ENCODE results near the gene CLEC3A. TPM values are rescaled to one million over a fixed set of nuclear protein-coding genes. Genes with fewer than 3 reads are reported as not detected.

CLEC3A gene
- total and polyA plus RNA-seq, 4 donors = not detected

DNA sequence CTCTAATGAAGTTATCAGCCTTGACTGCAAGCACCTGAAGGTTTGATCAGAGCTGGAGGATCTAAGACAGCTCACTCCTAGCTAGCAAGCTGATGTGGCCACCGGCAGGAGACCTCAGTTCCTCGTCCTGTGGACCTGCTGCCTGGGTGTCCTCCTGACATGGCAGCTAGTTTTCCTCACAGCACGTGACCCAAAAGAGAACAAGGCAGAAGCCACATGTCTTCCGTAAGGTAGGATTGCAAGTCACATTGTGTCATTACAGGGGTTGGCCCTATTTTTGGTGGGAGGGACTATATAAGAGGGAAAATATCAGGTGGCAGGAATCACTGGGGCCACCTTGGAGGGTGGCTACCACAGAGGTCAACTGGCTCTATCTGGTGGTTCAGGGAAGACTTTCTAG lies 59.0 kb downstream of the CLEC3A start:
- 90% methylated on average over 4 of the region's 4 CpGs for WGBS
- Histone ChIP-seq H3K4me1 (ENCODE audit: control insufficient read depth in 4 of 4, insufficient read depth in 4 of 4, low read length in 3 of 4) (no peaks in the 10 kb centered on the region), H3K27ac (ENCODE audit: low read depth in 1 of 2, low read length in 2 of 2) (no peak overlapping the region), H3K4me3 (ENCODE audit: low read depth in 1 of 3, low read length in 3 of 3) (no peak overlapping the region), H3K9me3 (ENCODE audit: control insufficient read depth in 4 of 4, low read length in 3 of 4) (peaks cover 0 to 4% (median 0%) of the 10 kb centered on the region in 4 donors), H3K36me3 (ENCODE audit: control insufficient read depth in 4 of 4, insufficient read depth in 3 of 4, low read depth in 1 of 4, low read length in 3 of 4) (no peaks in the 10 kb centered on the region), H3K27me3 (ENCODE audit: control insufficient read depth in 4 of 4, insufficient read depth in 4 of 4, low read length in 3 of 4) (no peaks in the 10 kb centered on the region), H3K9ac (ENCODE audit: low read depth in 1 of 2, low read length in 2 of 2) (no peak overlapping the region)
- DNase-seq (ENCODE audit: low spot score) = no peak
- TF ChIP-seq FOXA1 (IDR thresholded peaks at IDR 0.05) = no peak
- TF ChIP-seq NR2F2 (IDR thresholded peaks at IDR 0.05) = no peak
- TF ChIP-seq SP1 (IDR thresholded peaks at IDR 0.05) = no peak
- no peak for TF ChIP-seq HNF4A (conservative IDR thresholded peaks at IDR 0.05)
- no peak for TF ChIP-seq GABPA (IDR thresholded peaks at IDR 0.05 in 1 of 2, conservative IDR thresholded peaks at IDR 0.05 in 1 of 2)
- TF ChIP-seq FOXA2 (IDR thresholded peaks at IDR 0.05) = no peak
- TF ChIP-seq JUND (IDR thresholded peaks at IDR 0.05) = no peak
- no peak for TF ChIP-seq RAD21 (IDR thresholded peaks at IDR 0.05)
- TF ChIP-seq, protein P1, sequence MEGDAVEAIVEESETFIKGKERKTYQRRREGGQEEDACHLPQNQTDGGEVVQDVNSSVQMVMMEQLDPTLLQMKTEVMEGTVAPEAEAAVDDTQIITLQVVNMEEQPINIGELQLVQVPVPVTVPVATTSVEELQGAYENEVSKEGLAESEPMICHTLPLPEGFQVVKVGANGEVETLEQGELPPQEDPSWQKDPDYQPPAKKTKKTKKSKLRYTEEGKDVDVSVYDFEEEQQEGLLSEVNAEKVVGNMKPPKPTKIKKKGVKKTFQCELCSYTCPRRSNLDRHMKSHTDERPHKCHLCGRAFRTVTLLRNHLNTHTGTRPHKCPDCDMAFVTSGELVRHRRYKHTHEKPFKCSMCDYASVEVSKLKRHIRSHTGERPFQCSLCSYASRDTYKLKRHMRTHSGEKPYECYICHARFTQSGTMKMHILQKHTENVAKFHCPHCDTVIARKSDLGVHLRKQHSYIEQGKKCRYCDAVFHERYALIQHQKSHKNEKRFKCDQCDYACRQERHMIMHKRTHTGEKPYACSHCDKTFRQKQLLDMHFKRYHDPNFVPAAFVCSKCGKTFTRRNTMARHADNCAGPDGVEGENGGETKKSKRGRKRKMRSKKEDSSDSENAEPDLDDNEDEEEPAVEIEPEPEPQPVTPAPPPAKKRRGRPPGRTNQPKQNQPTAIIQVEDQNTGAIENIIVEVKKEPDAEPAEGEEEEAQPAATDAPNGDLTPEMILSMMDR (IDR thresholded peaks at IDR 0.05; ENCODE audit: low read depth, low read length, missing input control) = no peak
- no peak for TF ChIP-seq RXRA (IDR thresholded peaks at IDR 0.05)

Other genes with a start within 250 kb of the CLEC3A start
- gene VAT1L, start 234.0 kb upstream of the CLEC3A start, total RNA-seq = under 1 TPM; 0.17 to 0.98 TPM
- gene VAT1L, start 234.0 kb upstream of the CLEC3A start, polyA plus RNA-seq = under 1 TPM; 0.19 to 0.32 TPM
- gene WWOX, start 77.1 kb downstream of the CLEC3A start, total RNA-seq = 10 to 100 TPM; 17.5 to 46.0 TPM
- 10 to 100 TPM in 1 of 2 donors, 1 to 10 TPM in 1; 9.8 to 13.1 TPM for gene WWOX, start 77.1 kb downstream of the CLEC3A start, polyA plus RNA-seq

All from liver (tissue), 9 donors.